Measurements from ENCODE around the gene ANGPTL7.
"Not testable (repeated sequence)": the region's sequence is repeated elsewhere in the genome, so short reads cannot be mapped to it uniquely, and the experiment has no call there.

The ANGPTL7 gene

DNA sequence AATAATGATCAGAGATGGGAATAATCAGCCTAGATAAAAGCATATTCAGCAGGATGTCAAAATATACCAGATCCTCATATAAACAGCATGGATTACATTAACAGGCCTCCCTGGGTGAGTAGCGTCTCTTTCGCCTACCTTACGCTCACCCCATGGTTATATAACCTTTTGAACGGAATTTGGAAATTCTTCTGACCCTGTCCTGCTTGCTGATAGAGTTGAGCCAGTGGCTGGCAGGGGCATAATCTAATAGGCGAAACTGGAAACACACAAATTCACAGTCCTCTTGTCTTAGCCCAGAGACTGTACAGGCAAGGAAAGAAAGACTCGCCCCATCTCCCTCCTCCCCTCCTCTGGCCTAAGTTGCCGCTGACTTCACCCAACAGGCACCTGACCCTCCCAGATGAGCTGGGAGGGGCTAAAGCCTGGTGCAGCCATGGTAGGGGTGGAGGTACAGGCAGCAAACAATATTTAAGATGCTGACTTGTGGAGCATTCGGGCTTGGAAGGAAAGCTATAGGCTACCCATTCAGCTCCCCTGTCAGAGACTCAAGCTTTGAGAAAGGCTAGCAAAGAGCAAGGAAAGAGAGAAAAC, at the start of gene ANGPTL7:
TSS of gene ANGPTL7 (plus strand) at position 498 of the 594 bp plus-strand sequence. CDS start 225 bp downstream, outside the sequence.
- DNase-seq, result no peak

DNA sequence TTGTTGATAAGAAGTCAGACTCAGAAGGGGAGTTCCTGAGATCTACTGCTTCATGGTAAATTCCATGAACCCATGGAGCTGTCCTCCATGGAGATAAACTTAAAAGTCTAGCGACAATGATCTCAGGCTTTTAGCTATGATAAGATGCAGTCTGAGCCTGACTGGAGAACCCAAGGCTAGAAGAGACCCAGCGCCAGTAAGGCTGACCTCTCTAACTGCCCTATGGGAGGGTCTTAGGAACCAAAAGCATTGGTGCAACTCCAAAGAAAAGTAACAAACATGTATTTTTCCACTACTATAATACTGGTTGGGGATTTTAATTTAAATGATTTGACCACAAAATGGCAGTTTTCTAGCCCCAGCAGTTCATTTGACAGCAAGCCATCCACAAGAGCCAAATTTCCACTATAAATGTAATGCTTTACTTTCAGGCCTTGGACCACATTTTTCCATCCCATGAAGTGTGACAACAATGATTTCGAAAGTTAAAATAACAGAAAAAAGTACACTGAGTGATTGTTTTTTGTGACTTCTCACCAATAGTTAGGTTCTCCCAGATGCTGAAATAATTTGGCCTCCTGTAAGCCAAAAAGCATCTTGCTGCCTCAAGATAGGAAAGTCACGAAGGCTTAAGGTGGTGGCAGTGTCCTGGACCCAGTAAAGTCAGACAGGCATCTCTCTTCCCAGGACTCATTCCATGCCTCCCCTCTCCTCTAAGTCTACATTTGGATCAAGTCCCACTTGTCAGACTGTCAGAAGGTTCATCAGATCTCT, 46.4 kb upstream of the ANGPTL7 start:
- DNase-seq, result no peak

- DNase-seq, result no peak
Measured at GRCh38 chr1:11143401-11143800, 45.8 kb upstream of the ANGPTL7 start.

GRCh38 chr1:11143907-11144306, 45.2 kb upstream of the ANGPTL7 start:
- DNase-seq, result no peak

GRCh38 chr1:11144570-11145256, 44.4 kb upstream of the ANGPTL7 start:
- no peak for DNase-seq

DNA sequence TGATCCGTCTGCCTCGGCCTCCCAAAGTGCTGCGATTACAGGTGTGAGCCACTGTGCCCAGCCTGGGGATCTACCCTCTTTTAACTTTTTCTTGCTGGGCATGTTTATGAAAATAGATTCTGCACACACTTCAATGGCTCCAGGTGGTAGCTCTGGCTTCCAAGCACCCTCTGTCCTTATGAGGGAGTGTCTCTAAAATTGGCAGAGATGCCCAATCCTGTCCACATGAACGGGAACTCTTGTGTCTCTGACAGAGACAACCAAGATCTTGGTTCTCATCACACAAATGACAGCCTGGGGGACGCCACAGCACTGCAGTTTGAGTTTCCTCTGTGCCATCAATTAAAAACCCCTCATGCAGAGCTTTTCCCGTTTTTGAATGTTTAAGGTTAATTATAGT, 43.4 kb upstream of the ANGPTL7 start:
- no peak for DNase-seq

DNA sequence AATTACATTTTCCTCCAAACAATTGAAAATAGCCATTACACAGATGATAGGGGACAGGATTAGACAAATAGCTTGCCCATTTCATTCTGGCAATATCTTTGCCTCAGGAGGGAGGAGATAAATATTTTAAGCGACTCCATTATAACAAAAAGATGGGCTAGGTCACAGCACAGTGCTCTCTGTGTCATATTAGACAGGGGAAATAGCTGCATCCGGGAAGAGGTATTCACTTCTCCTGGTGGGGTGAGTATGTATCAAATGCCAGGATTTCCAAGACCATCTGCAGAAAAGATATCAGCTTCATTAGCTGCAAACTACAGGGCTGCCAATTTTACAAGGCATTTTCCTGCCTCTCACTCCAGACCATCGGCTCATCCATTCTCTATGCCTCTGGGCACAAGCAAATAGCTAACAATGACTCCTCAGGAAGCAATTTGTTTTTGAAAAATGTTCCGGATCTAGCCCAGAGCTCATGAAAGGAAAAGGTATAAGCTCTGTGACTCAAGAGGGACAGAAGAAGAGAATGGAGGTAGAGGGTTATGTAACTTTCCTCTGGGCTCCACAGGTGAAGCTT, 41.9 kb upstream of the ANGPTL7 start:
- no peak for DNase-seq

- DNase-seq, result no peak
Measured at GRCh38 chr1:11150326-11150725, 38.8 kb upstream of the ANGPTL7 start.

- DNase-seq, result no peak
Measured at GRCh38 chr1:11151114-11151513, 38.0 kb upstream of the ANGPTL7 start.

- no peak for DNase-seq
Measured at GRCh38 chr1:11151826-11152612, 37.1 kb upstream of the ANGPTL7 start.

DNA sequence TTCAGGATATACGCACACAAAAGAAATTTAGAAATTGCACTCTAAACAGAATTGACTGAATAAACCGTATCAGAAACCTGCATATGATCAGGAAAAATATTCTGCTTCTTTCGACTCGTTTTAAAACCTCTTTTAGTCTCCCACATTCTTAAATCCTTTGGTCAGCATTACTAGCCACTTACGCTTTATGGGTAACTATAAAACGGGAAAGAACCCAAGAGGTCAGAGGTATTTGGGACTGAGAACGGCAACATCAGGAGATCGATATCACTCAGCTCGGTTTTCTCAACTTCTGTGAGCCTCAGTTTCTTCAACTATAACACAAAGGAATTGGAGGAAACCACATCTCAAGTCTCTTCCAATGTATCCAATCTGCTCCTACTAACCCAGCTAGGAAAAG, 36.4 kb upstream of the ANGPTL7 start:
- no peak for DNase-seq

GRCh38 chr1:11153184-11153583, 36.0 kb upstream of the ANGPTL7 start:
- DNase-seq, result no peak

DNA sequence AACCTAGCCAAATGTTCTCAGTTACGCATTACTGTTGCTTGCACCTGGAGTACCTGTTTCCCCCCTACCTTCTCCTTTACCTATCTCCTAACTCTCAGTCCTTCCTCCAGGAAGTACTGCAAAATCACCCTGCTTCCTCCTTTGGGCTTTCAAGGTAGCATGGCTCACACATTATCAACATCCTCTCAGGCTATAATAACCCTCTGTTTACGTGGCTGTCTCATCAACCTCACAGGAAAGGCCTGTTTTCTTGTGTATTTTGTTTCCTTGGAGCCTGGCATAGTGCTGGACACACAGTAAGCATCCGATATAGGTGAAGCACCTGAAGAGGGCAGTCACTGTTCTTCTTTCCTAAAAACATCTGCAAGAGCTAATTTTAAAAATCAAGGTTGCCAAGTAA, 32.7 kb upstream of the ANGPTL7 start:
- DNase-seq, result no peak

DNA sequence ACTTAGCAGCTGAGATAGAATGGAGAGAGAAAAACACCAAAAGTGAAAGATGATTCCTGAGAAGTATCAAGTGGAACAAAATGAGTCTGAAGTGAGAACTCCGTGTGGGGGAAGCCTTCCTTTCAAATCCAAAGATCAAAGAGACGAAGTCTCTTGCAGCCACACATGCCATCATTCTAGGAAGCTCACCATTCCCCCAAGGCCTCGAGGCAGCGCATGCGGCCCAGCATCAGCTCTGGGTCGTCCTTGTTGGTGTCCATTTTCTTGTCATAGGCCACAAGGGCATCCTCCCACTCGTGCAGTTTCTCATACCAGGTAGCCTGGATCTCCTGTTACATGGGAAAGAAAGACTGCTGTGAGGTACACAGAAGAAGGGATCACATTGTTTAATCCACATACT, 32.2 kb upstream of the ANGPTL7 start:
- no peak for DNase-seq

- no peak for DNase-seq
Measured at GRCh38 chr1:11157394-11157793, 31.8 kb upstream of the ANGPTL7 start.

DNA sequence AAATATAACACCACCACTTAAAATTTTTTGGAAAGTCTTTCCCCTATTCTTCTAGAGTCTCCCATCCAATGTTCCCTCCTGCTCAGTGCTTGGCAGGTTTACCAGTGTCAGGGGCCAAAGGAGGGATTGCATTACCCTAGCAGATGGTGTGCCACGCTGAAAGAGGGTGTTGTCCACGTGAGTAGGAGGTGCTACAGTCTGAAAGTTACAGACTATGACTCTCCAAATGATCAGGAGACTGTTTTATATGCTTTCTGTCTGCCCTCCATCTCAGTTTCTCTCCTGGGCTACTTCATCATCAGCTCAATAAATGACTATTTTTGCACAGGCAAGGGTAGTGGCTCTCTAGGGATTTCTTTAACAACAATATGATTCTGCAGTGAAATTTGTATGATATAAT, 31.3 kb upstream of the ANGPTL7 start:
- no peak for DNase-seq

DNA sequence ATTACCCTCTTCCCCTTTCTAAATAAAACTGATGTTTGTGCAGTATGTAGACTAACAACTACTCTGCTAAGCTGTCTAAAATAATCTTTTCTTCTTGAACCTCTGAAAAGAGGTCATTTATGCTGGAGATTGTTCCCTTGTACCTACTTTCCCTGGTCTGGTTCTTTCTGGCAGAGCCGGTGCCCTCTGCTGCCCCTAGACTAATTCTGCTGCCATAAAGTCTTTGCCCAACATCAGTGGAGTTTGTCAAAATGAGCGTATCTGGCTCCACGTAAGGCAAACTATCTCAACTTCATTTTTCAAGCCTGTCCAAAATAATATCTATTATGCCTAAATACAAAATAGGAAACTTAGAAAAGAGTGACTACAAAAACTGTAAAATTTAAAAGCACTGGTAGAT, 30.9 kb upstream of the ANGPTL7 start:
- no peak for DNase-seq

- no peak for DNase-seq
Measured at GRCh38 chr1:11158720-11159321, 30.3 kb upstream of the ANGPTL7 start.

DNA sequence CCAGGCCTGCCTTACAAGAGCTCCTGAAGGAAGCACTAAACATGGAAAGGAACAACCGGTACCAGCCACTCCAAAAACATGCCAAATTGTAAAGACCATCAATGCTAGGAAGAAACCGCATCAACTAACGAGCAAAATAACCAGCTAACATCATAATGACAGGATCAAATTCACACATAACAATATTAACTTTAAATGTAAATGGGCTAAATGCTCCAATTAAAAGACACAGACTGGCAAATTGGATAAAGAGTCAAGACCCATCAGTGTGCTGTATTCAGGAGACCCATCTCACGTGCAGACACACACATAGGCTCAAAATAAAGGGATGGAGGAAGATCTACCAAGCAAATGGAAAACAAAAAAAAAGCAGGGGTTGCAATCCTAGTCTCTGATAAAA, 26.4 kb upstream of the ANGPTL7 start:
- not testable (repeated sequence) for DNase-seq

DNA sequence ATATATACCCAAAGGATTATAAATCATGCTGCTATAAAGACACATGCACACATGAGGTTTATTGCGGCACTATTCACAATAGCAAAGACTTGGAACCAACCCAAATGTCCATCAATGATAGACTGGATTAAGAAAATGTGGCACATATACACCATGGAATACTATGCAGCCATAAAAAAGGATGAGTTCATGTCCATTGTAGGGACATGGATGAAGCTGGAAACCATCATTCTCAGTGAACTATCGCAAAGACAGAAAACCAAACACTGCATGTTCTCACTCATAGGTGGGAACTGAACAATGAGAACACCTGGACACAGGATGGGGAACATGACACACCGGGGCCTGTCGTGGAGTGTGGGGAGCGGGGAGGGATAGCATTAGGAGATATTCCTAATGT, 22.4 kb upstream of the ANGPTL7 start:
- not testable (repeated sequence) for DNase-seq

DNA sequence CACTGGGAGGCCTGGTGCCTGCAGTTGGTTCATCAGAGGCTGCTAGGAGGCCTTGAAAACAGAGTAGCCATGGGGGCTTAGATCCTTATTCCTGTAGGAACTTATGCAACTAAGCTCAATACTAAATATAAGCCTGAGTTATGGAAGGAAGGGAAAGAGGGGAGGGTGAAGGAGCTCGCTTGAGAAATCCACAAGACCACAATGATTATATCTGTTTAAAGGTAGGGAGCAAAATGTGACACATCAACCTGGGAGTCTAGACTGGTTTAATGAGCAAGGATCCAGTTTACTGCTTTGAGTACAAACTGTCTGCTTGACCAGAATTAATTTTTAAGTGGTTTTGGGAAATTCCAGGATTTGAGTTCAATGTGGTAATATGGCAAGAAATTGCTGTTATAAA, 20.4 kb upstream of the ANGPTL7 start:
- DNase-seq, result no peak

DNA sequence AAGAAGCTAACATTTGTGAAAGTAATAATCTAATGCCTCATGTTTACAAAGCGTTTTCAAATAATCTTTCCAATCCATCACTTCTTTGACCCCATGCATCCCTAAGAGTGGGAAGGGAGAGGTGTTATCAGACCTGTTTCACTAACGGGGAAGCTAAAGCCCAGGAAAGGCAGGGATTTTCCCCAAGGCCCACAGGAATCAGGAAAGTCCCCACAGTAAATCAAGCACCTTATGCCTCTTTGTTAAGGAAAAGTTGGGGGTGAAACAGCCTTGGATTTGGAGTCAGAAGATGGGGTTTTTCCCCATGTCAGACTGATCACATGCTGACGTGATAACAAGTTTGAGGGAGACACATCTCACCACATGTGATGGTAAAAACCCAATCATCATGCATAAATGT, 20.0 kb upstream of the ANGPTL7 start:
- no peak for DNase-seq

GRCh38 chr1:11170102-11170501, 19.1 kb upstream of the ANGPTL7 start:
- no peak for DNase-seq

Data from CD4-positive, alpha-beta T cell treated with Interleukin-15 for 1 hour (primary cell).